H1 (cell line): Measurements from ENCODE around the gene CACNA1C. TPM values are rescaled to one million over a fixed set of nuclear protein-coding genes. Genes with fewer than 3 reads are reported as not detected.

Experiments used
- CEBPB ChIP-seq: IDR thresholded peaks from 2 replicates; pipeline ENCODE4 v1.6.1; 2012; ENCODE audit warnings: low read depth, low read length
- CTCF ChIP-seq, 3 experiments: IDR thresholded peaks; 1 replicate in 2 of 3; 2 replicates in 1 of 3; pipeline versions ENCODE4 v1.5.1 to v1.6.1; 2011; ENCODE audit warnings: low read length in 3 of 3, mild to moderate bottlenecking in 3 of 3, inconsistent platforms in 2 of 3, low read depth in 1 of 3, moderate library complexity in 1 of 3; ENCODE audit not compliant: insufficient read depth in 1 of 3; ENCODE audit errors: control extremely low read depth in 1 of 3
- HDAC6 ChIP-seq: IDR thresholded peaks from one replicate; pipeline ENCODE4 v1.7.1; 2012; ENCODE audit warnings: low read depth, mild to moderate bottlenecking, inconsistent platforms, low read length, moderate library complexity
- JUN ChIP-seq: IDR thresholded peaks from 2 replicates; pipeline ENCODE4 v1.6.1; 2011; ENCODE audit warnings: low read depth, mild to moderate bottlenecking, improper control_type of control experiment, low read length
- SIX5 ChIP-seq: IDR thresholded peaks from 2 replicates; pipeline ENCODE4 v1.6.1; 2011; ENCODE audit warnings: mild to moderate bottlenecking, low read depth, low read length
- polyA plus RNA-seq, 7 experiments: library from polyadenylated mRNA; depleted of rRNA in 3 of 7; stranded (reverse) in 5 of 7; unstranded in 2 of 7; fragments of >200 nt in 5 of 7; fragments of 200-250 nt in 2 of 7; gene quantifications; 1 replicate in 5 of 7; 2 replicates in 1 of 7; 4 replicates in 1 of 7; pipeline versions ENCODE4 v1.2.1 to v1.2.3, GENCODE V29; 2011 to 2013; ENCODE audit warnings: missing spikeins in 2 of 7, mixed read lengths in 2 of 7
- total RNA-seq: library from RNA; stranded (reverse); fragmentation: NEBNext Ultra II Directional; extraction: Animal tissue kit (Norgen Biotek cat#: 25700); gene quantifications from 2 replicates; pipeline ENCODE4 v1.2.1, GENCODE V29; 2021

CACNA1C gene
- total and polyA plus RNA-seq, 2 of the 8 experiments (the other 6 are each of a cell fraction or from before 2014, with no cell fraction given), result 1.3 TPM

DNA sequence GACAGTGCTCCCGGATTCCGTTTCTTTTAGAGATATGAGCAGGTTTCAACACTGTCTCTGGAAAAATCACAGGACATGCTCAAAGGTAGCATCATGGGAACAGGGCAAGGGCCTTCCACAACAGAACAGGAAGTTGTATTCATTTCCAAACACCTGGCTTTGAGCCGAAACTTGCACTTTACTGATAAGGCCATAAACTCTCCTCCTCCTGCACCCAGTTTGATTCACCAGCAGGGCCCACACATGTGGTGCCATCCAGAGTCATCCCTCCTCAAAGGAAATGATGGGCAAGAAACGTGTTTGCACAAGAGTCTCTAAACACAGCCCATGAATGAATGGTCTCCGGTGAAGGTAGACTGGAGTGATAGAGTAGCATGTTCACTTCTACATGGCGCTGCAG is 473.6 kb downstream of the CACNA1C start (continued):
- TF ChIP-seq CTCF (IDR thresholded peaks at IDR 0.05; ENCODE audit: control extremely low read depth in 1 of 3, insufficient read depth in 1 of 3, low read depth in 1 of 3, low read length in 3 of 3) (no peak), HDAC6 (no peak), SIX5 (no peak), JUN (no peak), CEBPB (no peak)
- TF ChIP-seq, all 59 proteins: peak for 0
